HG02642 (cell line): Measurements from ENCODE around the gene SAT2.

Experiments used
- ATAC-seq: cut with Tn5 transposase; IDR thresholded peaks from one replicate; pipeline ENCODE4 v1.9.1; 2021; ENCODE audit warnings: mild to moderate bottlenecking; ENCODE audit not compliant: unreplicated experiment, poor library complexity

Gene SAT2

GRCh38 chr17:7577327-7578199 lies 50.1 kb downstream of the SAT2 start:
- ATAC-seq, result no peak

GRCh38 chr17:7576432-7576937 lies 51.1 kb downstream of the SAT2 start:
- no peak for ATAC-seq
